Suppressor macrophage (primary cell): ENCODE data around the gene ACAT1.
"Not testable (repeated sequence)": the region's sequence is repeated elsewhere in the genome, so short reads cannot be mapped to it uniquely, and the experiment has no call there.

Experiments used
- DNase-seq, 4 experiments: peaks; one replicate each; pipeline ENCODE4 v3.0.0-alpha.2; 2020 to 2022
- total RNA-seq, 17 experiments: gene quantifications; one replicate each; lab custom pipeline; 2026; ENCODE audit warnings: mixed read lengths in 6 of 17, inconsistent platforms in 3 of 17; lab: John Stamatoyannopoulos, UW

The ACAT1 gene
- 43.2 to 90.5 (median 71.5) reads per million in 17 experiments for total RNA-seq

DNA sequence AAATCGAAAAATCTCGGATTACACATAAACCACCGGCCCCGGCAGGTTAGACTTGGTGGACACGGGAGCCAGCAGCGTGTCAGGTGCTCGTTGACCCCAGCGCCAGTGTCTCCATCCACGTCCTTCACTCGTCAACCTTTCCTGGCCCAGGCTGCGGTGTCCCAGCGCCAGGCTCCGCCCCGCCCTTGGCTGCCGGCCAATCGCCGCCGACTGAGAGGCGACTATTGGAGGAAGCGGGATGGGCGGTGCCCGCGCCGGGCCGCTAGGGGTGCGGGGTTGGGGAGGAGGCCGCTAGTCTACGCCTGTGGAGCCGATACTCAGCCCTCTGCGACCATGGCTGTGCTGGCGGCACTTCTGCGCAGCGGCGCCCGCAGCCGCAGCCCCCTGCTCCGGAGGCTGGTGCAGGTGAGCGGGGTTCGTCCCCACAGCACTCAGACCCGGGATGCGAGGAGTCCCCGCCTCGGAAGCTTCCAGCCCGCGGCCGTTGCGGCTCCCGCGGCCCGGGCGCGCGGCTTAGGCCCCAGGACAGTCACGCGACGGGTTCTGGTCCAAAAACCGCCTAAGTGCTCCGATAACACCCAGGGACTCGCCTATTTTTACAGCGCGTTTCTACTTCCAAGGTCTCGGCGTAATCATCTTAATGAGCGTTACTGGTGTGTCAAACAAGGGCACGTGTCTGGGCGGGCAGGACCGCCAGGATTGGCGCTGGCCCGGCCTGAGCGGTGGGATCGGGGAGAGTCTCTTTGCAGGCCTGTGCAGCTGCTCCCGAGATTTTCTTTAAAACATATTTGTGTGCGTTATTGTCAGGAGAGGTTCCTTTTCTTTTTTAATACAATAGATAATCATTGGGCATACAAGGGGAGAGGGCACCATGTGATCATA, at the start of gene ACAT1:
ACAT1 (plus strand) TSS at position 294 of the 882 bp plus-strand sequence; CDS start at position 334, 40 bp downstream.
- peak; percentile 95 to 99 (median 98) for DNase-seq

DNA sequence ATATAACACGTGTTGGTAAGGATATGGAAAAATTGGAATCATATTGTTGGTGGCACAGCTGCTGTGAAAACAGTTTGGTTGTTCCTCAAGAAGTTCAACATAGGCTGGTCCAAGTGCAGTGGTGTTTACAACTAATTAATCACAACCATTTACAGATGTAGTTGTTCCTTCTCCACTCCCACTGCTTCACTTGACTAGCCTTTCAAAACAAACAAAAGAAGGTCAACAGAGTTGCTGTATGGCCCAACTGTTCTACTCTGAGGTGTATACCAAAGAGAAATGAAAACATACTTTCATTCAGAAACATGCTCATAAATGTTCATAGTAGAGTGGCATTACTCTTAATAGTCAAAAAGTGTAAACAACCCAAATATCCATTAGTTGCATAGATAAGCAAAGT, 36.6 kb upstream of the ACAT1 start:
- no peak for DNase-seq

DNA sequence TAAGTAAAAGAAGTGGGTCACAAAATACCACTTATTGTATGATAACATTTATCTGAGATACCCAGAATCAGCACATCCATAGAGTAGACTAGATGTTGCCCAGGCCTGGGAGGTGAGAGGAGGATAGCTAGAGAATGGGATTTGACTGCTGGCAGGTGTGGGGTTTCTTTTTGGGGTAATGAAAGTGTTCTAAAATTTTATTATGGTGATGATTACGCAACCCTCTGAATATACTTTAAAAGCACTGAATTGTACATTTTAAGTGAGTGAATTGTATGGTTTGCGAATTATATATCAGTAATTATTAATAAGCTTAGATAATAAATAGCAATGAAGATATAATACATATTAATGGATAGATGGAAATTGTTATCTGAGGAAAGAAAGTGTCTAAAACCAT, 35.7 kb upstream of the ACAT1 start:
- DNase-seq = no peak

DNA sequence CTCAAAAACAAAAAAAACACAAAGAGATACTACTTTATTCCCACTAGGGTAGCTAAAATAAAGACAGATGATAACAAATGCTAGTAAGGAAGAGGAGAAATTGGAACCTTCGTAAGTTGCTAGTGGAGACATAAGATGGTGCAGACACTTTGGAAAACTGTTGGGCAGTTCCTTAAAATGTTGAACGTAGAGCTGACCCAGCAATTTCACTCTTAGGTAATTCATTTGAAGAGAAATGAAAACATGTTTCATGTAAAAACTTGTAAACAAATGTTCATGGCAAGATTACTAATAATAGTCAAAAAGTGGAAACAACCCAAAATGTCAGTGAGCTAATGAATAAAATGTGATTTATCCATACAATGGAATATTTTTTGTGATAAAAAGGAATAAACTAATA, 29.2 kb upstream of the ACAT1 start:
- DNase-seq = peak in 2 of 4 experiments; percentile 5 to 23

GRCh38 chr11:108093128-108093904, 28.1 kb upstream of the ACAT1 start:
- no peak for DNase-seq

DNA sequence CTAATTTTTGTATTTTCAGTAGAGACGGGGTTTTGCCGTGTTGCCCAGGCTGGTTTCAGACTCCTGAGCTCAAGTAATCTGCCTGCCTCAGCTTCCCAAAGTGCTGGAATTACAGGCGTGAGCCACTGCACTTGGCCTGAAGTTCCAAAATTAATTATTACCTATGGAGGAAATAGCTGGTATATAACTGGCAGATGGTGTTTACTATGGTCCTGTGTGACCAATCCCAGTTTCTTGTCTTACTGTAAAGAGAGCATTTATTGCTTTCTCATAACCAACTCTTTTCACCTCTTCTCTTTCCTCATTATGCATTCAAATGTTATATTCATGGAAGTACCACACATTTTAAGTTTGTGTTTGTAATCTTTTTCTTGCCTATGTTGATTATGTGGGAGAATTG, 24.2 kb upstream of the ACAT1 start:
- no peak for DNase-seq

DNA sequence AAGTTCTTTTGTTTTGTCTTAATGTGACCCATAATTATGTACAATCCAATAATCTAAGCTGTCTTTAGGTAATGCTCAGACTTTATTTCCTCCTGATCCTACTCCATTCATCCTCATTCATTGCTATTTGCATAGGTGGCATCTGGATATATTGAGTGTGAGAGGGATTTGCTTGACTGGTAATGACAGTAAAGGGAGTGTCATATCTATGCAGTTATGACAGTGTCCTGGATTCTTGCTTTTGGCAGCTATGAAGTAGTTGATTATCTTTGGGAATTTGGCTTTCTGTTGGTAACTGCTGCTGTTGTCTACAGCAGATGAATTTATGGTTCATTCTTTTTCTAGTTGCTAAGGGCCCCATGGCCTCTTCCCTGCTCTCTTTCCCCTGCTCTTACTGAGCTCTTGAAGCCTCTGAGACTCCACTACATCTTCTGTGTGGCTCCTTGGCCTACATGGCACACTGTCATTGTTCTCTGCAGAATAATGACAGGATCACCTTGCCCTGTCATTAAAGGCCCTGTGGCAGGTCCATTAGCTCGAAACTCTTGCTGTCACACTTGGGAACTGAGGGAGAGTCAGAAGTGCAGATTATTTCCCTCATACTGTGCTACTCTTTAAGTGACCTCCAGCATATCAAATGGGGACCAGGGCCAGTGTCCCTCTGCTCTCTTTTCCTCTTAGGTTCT, 20.1 kb upstream of the ACAT1 start:
- DNase-seq = no peak

DNA sequence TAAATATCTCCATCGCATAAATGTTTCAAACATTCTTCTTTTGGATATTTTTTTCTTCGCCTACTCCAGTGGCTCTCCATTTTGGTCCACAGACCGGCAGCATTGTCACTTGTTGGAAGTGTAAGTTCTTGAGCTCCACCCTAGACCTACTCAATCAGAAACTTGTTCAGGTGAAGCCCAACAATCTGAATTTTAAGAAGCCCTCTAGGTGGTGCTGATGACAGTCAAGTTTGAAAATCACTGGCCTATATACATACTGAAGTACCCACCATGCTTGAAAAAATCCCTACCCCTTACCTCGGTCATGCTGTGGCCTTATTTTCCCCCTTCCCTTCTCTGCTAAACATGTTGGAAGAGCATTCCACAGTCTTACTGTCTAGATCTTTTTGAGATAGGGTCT, 10.2 kb upstream of the ACAT1 start:
- DNase-seq = no peak

GRCh38 chr11:108112057-108112456, 9.3 kb upstream of the ACAT1 start:
- no peak for DNase-seq

GRCh38 chr11:108115500-108116140, 5.7 kb upstream of the ACAT1 start:
- peak; percentile 4 to 35 (median 15) for DNase-seq

DNA sequence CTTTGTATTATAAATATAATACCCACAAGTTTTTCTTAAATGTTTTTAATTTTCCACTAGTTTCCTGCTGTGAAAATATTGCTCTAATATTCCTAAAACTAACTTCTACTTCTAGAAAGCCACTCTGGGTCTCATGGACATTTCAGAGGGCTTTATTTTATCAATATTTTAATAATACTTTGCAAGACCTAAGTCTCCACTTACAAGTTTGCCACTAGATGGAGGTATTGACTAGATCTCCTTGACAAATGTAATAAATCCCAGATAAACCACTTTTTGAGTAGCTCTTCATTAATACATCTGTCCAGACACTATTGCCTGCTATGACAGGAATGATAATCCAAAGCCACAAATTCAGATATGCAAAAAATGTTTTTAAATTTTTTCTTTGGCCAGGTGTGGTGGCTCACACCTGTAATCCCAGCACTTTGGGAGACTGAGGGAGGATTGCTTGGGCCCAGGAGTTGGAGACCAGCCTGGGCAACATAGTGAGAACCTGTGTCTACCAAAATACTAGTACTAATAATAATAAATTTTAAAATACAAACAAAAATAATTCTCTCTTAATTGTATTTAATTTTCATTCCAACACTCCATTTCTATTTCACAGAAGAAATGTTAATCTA, 3.5 kb upstream of the ACAT1 start:
- peak in 3 of 4 experiments; percentile 9 to 66 (median 58) for DNase-seq

DNA sequence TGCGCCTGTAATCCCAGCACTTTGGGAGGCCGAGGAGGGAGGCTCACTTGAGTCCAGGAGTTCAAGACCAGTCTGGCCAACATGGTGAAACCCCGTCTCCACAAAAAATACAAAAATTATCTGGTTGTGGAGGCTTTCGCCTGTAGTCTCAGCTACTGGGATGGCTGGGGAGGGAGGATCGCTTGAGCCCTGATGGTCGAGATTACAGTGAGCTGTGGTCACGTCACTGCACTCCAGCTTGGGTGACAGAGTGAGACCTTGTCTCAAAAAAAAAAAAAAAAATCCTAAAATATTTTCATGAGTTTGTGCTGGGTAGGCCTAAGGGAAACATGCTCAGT, 462 bp upstream of the ACAT1 start:
- not testable (repeated sequence) for DNase-seq

- peak in 2 of 4 experiments; percentile 6 to 14 for DNase-seq
Measured at GRCh38 chr11:108122166-108122628, 830 bp downstream of the ACAT1 start.

DNA sequence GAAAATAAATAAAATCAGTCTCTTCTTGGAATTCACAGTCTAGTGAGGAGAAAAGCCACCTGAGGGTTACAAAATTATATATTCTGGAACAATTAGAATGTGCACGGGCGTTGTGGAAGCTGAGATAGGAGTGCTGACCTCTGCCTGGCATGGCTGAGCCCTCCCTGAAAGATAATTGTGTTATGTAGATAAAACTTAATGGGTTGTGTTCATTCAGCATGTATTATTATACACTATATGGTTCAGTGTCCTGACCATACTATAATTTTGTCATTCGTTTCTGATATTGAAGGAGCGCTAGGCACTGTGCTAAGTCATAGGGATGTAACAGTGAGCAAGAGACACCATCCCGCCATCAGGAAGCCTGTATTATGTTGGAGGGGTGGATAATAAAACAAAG, 3.7 kb downstream of the ACAT1 start:
- DNase-seq = no peak

DNA sequence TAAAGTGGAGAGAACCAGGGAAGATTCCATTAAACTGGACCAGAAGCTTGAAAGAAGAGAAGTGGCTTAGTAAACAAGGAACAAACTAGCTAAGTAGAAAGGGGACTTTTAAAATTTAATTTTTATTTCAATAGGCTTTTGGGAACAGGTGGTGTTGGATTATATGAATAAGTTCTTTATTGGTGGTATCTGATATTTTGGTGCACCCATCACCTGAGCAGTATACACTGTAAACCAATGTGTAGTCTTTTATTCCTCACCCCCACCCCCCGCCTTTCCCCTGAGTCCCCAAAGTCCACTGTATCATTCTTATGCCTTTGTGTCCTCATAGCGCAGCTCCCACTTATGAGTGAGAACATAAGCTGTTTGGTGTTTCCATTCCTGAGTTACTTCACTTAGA, 7.4 kb downstream of the ACAT1 start:
- no peak for DNase-seq

DNA sequence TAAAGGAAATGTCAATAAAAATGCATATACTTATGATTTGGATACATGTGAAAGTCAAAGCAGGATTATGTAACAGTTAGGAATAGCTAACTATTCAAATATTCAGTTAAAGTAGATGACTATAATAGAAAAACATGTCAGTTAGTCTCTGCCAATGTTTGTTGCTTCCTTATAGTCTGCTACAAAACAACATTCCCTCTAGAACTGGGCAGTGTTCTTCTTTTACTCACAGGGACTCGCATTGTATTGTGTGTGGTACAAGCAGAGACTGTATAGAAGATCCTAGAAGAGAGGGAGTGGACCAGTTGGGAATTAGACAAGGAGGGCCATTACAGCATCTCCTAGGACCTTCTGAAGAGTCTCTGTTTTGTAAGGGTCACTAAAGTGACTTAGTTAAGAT, 10.6 kb downstream of the ACAT1 start:
- DNase-seq = no peak

GRCh38 chr11:108132993-108133538, 11.7 kb downstream of the ACAT1 start:
- DNase-seq = not testable (repeated sequence)

- DNase-seq = no peak
Measured at GRCh38 chr11:108135845-108136544, 14.6 kb downstream of the ACAT1 start.

- DNase-seq = no peak
Measured at GRCh38 chr11:108137212-108137611, 15.8 kb downstream of the ACAT1 start.

GRCh38 chr11:108142304-108142703, 20.9 kb downstream of the ACAT1 start:
- DNase-seq = no peak

GRCh38 chr11:108144615-108145014, 23.2 kb downstream of the ACAT1 start:
- DNase-seq = no peak
